GM23248 (cell line): ENCODE measurements around the gene AGBL3.

Experiments
- EZH2 ChIP-seq: fragments of 200-600 bp; sonication (generic); IDR thresholded peaks from 2 replicates; pipeline ENCODE4 v1.6.1; 2018; ENCODE audit warnings: antibody characterized with exemption, mild to moderate bottlenecking; ENCODE audit not compliant: insufficient read depth, poor library complexity, severe bottlenecking
- EZH2phosphoT487 ChIP-seq: fragments of 200-600 bp; sonication (generic); IDR thresholded peaks from 2 replicates; pipeline ENCODE4 v1.6.1; 2018; ENCODE audit warnings: antibody characterized with exemption, moderate library complexity, mild to moderate bottlenecking, low read depth; ENCODE audit not compliant: insufficient read depth

- TF ChIP-seq EZH2 (no peak), EZH2phosphoT487 (no peak)
These were observed 183.6 kb downstream of the AGBL3 start for GRCh38 chr7:135169964-135170273.
